Fibroblast of gingiva (primary cell): ENCODE results near the gene TYROBP.
A peak's percentile ranks its signal among the peaks of the same experiment; 100 is the strongest.
"Not testable (repeated sequence)": the region's sequence is repeated elsewhere in the genome, so short reads cannot be mapped to it uniquely, and the experiment has no call there.

Source experiments
- DNase-seq: peaks from one replicate; pipeline ENCODE4 v3.0.0-alpha.2; 2011; ENCODE audit warnings: low read depth

TYROBP gene

DNA sequence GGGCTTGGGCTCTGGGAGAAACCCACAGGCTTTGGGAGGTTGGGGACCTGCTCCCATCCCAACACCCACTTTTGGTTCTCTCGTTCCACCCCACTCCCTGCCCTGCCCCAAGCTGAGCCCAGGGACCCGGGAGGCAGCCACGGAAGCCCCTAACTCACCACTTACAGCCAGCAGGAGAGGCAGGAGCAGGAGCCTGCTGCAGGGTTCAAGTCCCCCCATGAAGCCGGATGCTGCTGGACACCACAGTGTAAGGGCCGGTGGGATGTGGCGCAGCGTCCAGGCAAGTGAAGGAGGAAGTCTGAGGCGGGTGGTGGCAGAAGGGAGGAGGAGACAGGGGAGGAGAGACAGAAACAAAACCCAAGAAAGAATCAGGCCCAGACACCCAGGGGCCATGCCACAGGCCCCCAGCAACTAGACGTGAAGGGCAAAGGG is at the start of gene TYROBP:
Gene TYROBP, minus strand, starts transcription at position 286 of the 432 bp plus-strand sequence. Its CDS starts 67 bp downstream, at position 219.
- DNase-seq: no peak

GRCh38 chr19:35957411-35957810 is 49.3 kb upstream of the TYROBP start:
- not testable (repeated sequence) for DNase-seq

GRCh38 chr19:35955881-35956634 is 48.0 kb upstream of the TYROBP start:
- no peak for DNase-seq

DNA sequence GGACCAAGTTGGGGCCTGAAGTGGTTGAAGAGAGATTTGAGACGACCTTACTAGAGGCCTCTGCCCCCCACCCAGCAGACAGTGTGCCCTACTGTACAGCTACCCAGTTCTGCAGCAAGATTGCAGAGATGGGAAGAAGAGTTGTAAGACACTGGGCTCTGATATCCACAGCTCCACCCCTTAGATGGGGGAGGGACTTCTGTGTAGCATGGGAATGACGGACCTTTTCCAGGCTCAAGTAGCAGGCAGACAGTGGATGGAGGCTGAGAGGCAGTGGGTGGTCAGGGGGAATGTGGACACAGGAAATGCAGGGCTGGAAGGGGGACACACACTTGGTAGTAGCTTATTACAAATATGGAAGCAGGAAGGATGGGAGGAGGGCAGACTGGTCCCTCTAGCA is 41.0 kb upstream of the TYROBP start:
- DNase-seq: no peak

- no peak for DNase-seq
Measured at GRCh38 chr19:35946203-35946602, 38.1 kb upstream of the TYROBP start.

DNA sequence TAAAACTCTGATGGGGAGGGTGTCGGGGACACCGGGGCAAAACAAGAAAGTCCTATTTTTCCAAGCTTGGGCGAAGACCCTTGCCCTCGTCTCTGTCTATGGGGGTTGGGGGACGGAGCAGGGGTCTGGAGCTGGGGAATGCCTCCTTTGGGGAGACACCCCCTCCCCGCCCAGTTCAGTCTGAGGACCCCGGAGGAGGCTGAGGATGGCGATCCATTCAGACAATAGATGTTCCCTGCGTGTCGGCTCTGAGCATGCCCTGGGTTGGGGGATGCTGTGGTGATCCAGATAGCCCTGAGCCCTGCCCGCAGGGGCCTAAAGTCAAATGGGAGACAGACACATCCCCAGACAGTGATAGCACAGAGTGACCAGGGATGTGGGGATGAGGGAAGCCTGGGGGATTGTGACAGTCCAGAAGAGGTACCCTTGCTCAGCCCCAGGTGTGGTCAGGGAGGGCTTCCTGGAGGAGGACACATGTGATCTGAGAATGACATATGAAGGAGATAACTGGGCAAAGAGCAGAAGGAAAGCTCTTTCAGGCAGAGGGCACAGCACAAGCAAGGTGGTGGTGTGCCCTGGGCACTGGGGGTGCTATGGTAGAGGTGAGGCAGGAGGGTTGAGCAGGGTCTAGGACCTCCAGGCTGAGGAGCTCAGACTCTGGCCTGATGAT is 37.2 kb upstream of the TYROBP start:
- no peak for DNase-seq

DNA sequence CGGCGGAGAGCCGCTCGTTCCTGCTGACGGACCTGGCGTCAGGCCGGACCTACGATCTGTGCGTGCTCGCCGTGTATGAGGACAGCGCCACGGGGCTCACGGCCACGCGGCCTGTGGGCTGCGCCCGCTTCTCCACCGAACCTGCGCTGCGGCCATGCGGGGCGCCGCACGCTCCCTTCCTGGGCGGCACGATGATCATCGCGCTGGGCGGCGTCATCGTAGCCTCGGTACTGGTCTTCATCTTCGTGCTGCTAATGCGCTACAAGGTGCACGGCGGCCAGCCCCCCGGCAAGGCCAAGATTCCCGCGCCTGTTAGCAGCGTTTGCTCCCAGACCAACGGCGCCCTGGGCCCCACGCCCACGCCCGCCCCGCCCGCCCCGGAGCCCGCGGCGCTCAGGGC is 36.5 kb upstream of the TYROBP start:
- no peak for DNase-seq

DNA sequence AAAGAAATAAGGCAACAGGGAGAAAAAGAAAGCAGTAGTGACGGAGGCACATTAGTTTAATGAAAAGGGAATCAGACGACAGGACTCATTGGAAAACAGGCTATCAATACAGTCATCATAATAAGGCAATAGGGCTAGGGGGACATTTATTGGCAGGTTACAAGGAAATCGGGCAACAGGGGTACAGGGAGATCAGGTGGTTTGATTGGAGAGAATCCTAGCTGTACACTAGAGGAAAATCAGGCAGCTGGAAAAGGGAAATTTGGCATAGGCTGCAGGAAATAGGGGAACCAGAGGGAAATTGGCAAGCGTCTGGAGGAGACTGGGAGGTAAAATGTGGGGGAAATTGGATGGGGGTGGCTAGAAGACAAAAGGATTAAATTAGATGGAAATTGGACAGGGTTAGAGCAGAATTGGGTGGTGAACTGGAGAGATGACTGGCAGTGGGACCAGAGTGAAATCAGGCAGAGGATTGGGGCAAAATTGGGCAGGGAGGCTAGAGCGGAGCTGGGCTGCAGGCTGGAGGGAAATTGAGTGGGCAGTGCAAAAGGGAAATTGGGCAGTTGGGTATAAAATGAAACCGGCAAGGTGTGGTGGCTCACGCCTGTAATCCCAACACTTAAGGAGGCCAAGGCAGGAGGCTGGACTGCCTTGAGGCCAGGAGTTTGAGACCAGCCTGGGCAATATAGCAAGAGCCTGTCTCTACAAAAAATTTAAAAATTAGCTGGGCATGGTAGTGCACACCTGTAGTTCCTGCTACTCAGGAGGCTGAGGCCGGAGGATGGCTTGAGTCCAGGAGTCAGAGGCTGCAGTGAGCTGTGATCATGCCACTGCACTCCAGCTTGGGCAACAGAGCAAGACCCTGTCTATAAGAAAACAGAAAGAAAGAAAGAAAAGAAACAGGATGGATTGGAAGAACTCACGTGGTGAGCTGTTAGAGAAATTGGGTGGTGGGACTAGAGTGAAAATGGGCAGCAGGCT is 35.5 kb upstream of the TYROBP start:
- DNase-seq: no peak

DNA sequence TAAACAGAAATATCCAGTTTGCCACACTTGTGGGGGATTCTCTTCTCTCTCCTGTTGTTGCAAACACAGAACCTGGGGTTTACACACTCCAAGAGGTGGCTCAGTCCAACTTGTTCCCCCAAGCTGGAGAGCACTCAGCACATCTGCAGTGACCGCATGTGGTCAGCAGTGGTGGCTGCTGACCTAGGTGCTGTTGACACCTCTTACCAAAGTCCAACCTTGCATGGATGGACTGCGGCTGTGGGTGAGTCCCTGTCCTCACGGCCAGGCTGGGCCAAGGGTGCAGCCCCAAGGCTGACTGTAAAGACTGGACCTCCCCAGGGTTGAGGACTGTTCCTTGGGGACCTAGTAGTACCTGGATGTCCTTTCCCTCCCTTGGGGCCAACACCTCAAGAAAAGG is 34.1 kb upstream of the TYROBP start:
- no peak for DNase-seq

GRCh38 chr19:35940839-35941238 is 32.7 kb upstream of the TYROBP start:
- DNase-seq: no peak

- DNase-seq: no peak
Measured at GRCh38 chr19:35940078-35940775, 32.1 kb upstream of the TYROBP start.

DNA sequence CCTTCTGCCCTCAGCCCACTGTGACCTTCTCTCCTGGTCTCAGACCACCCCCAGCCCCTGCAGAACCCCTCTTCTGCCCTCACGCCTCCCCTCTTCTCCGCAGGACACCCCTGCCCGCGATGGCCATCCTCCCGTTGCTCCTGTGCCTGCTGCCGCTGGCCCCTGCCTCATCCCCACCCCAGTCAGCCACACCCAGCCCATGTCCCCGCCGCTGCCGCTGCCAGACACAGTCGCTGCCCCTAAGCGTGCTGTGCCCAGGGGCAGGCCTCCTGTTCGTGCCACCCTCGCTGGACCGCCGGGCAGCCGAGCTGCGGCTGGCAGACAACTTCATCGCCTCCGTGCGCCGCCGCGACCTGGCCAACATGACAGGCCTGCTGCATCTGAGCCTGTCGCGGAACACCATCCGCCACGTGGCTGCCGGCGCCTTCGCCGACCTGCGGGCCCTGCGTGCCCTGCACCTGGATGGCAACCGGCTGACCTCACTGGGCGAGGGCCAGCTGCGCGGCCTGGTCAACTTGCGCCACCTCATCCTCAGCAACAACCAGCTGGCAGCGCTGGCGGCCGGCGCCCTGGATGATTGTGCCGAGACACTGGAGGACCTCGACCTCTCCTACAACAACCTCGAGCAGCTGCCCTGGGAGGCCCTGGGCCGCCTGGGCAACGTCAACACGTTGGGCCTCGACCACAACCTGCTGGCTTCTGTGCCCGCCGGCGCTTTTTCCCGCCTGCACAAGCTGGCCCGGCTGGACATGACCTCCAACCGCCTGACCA is 31.4 kb upstream of the TYROBP start:
- no peak for DNase-seq

- no peak for DNase-seq
Measured at GRCh38 chr19:35938282-35939224, 30.5 kb upstream of the TYROBP start.

DNA sequence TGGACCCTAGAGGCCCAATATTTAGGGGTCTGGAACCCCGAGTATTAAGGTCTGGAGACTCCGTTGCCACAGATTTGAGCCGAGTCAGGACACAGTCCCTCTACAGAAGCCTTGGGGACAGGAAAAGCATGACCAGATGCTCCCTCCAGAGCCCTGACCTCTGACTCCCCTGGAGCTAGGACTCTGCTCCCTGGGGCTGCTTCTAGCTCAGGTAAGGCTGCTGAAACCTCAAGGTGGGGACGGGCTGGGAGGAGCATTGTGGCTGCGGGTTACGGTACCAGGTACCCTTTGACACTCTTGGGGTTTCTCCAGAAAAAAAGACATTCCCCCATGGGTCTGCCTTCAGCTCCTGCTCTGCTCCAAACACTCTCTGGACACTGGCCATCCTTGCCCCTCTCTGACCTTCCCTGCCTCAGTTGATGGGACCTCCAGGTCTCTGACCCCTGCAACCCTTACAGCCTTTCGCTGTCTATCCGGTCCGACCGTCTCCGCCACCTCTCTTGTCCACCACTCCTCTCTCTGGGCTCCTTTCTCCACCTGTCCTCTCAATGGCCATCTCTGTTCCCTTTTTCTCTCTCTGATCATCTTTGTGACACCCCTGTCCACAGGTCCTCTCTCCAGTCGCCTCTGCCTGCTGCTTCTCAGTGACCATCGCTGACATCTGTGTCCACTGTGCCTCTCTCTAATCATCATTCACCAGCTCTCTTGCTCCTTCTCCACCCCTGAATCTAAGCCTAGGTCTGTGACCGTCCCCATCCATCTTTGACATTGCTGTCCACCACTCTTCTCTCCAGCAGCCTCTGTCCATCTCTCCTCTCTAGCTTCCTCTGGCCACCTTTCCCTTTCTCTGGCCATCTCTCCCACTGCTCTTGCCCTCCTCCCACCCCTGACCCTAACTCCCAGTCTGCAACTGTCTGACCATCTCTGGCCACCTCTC is 29.5 kb upstream of the TYROBP start:
- no peak for DNase-seq

- DNase-seq: no peak
Measured at GRCh38 chr19:35936738-35937268, 28.7 kb upstream of the TYROBP start.

- DNase-seq: peak; percentile 64
Measured at GRCh38 chr19:35935911-35936737, 28.0 kb upstream of the TYROBP start, which contains the start of gene LRFN3. TSS of gene LRFN3 (plus strand) at chr19:35936374. CDS start at chr19:35939426, 3,052 bp downstream.

GRCh38 chr19:35932291-35932936 is 24.3 kb upstream of the TYROBP start:
- no peak for DNase-seq
